OCI-LY1 (cell line): ENCODE measurements around the gene CFAP157.

Experiments
- CTCF ChIP-seq: fragments of 200-600 bp; sonication (generic), shearing (Covaris generic); IDR thresholded peaks from 2 replicates; pipeline ENCODE4 v1.5.1; 2017; ENCODE audit warnings: mild to moderate bottlenecking, antibody characterized with exemption, low read length, moderate library complexity, mixed read lengths
- EZH2 ChIP-seq: fragments of 200-600 bp; sonication (generic), shearing (Covaris generic); IDR thresholded peaks from 2 replicates; pipeline ENCODE4 v1.8.0; 2017; ENCODE audit warnings: borderline replicate concordance, mixed run types, mild to moderate bottlenecking, antibody characterized with exemption, low read length, moderate library complexity, mixed read lengths

DNA sequence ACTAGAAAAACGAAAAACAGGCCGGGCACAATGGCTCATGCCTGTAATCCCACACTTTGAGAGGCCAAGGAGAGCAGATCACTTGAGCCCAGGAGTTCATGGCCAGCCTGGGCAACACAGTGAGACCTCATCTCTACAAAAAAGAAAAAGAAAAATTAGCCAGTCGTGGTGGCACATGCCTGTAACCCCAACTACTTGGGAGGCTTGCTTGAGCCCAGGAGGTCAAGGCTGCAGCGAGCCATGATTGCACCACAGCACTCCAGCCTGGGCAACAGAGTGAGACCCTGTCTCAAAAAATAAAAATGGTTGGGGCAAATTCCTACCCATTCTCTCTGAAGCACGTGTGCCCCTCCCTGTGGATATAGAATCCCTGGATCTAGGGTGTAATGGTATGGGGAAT lies 8.4 kb upstream of the CFAP157 start:
- TF ChIP-seq CTCF (no peak), EZH2 (no peak)
